Right cardiac atrium (tissue), 5 donors: ENCODE data around the gene PPM1L. TPM values are rescaled to one million over a fixed set of nuclear protein-coding genes. Genes with fewer than 3 reads are reported as not detected.
A peak's percentile ranks its signal among the peaks of the same experiment; 100 is the strongest.

ENCODE experiments used
- ATAC-seq, 2 donors: fragments of 200-7000 bp; cut with Tn5 transposase; one replicate each; pipeline versions ENCODE4 v1.8.0 to v1.9.1; 2020; ENCODE audit warnings: moderate library complexity in 2 of 2, mild to moderate bottlenecking in 1 of 2
- DNase-seq, 3 donors: peaks; one replicate each; pipeline ENCODE4 v3.0.0-alpha.2; 2020
- H3K27ac ChIP-seq: one replicate; pipeline ENCODE4 v1.5.1; 2013; ENCODE audit warnings: mild to moderate bottlenecking, low read length, control low read depth, moderate library complexity
- H3K27me3 ChIP-seq: one replicate; pipeline ENCODE4 v1.6.1; 2013; ENCODE audit not compliant: control insufficient read depth, insufficient read depth
- H3K4me1 ChIP-seq: one replicate; pipeline ENCODE4 v1.6.1; 2013; ENCODE audit warnings: low read length; ENCODE audit not compliant: control insufficient read depth, insufficient read depth
- H3K4me3 ChIP-seq: one replicate; pipeline ENCODE4 v1.5.1; 2013; ENCODE audit warnings: low read length, control low read depth
- H3K9me3 ChIP-seq: one replicate; pipeline ENCODE4 v1.6.1; 2013; ENCODE audit warnings: low read length; ENCODE audit not compliant: control insufficient read depth
- WGBS: extraction: QIAGEN DNeasy Blood & Tissue Kit; methylation state at CpG from one replicate; pipeline ENCODE4 v1.1.7; 2013; 5-methylcytosine and 5-hydroxymethylcytosine counted together
- intact Hi-C, 4 donors: fragments of 100-400 bp; cut with DNase I; formaldehyde crosslinking; loops; one replicate each; pipeline versions ENCODE4 v1.11.0 to v1.14.0; 2022 to 2023
- polyA plus RNA-seq: library from polyadenylated mRNA; stranded (reverse); fragments of 200-250 nt; gene quantifications from one replicate; pipeline ENCODE4 v1.2.3, GENCODE V29; 2013
- total RNA-seq, 4 donors: library from RNA; stranded (reverse); fragmentation: NEBNext Ultra II Directional; extraction: Animal tissue kit (Norgen Biotek cat#: 25700); gene quantifications; one replicate each; pipeline ENCODE4 v1.2.1, GENCODE V29; 2021
- donor health status: healthy with polysubstance abuse.
- donor health status: DM: no; HTN: yes; CAD: no.
- donor health status: DM: no; HTN: no; CAD: no.
- donor health status: DM: no; HTN: yes; CAD: no; lungs with severe emphysema.
- donor health status: DM: yes; HTN: yes; CAD: no.

The PPM1L gene
- total and polyA plus RNA-seq, 5 donors, result 6.1 to 31.7 (median 24.0) TPM

GRCh38 chr3:160826991-160827390, 71.0 kb downstream of the PPM1L start:
- Histone ChIP-seq H3K4me3 (no peak overlapping the region), H3K27me3 (no peaks in the 10 kb centered on the region), H3K4me1 (peaks cover 5% of the 10 kb centered on the region), H3K27ac (no peak overlapping the region), H3K9me3 (no peaks in the 10 kb centered on the region)
- intact Hi-C loops, result no loop called here
- no peak for DNase-seq
- 69% methylated on average over 2 of the region's 2 CpGs for WGBS
- no peak for ATAC-seq

GRCh38 chr3:160827516-160827915, 71.5 kb downstream of the PPM1L start:
- no peak overlapping the region for H3K4me3 ChIP-seq
- ATAC-seq, result no peak
- WGBS, result 61% methylated on average over 1 of the region's 1 CpG
- no peaks in the 10 kb centered on the region for H3K9me3 ChIP-seq
- no peak for DNase-seq
- H3K27me3 ChIP-seq, result no peaks in the 10 kb centered on the region
- H3K4me1 ChIP-seq, result peaks cover 5% of the 10 kb centered on the region
- intact Hi-C loops, result no loop called here
- H3K27ac ChIP-seq, result no peak overlapping the region

- H3K4me3 ChIP-seq, result no peak overlapping the region
- H3K4me1 ChIP-seq, result peaks cover 5% of the 10 kb centered on the region
- 89% methylated on average over 3 of the region's 3 CpGs for WGBS
- DNase-seq, result no peak
- no peak for ATAC-seq
- no peak overlapping the region for H3K27ac ChIP-seq
- H3K9me3 ChIP-seq, result no peaks in the 10 kb centered on the region
- H3K27me3 ChIP-seq, result no peaks in the 10 kb centered on the region
- intact Hi-C loops, result no loop called here
Measured at GRCh38 chr3:160828880-160829279, 72.8 kb downstream of the PPM1L start.

GRCh38 chr3:160829486-160830009, 73.5 kb downstream of the PPM1L start:
- no peak for DNase-seq
- H3K9me3 ChIP-seq, result no peaks in the 10 kb centered on the region
- H3K27me3 ChIP-seq, result no peaks in the 10 kb centered on the region
- WGBS, result 49% methylated on average over 3 of the region's 3 CpGs
- H3K4me3 ChIP-seq, result no peak overlapping the region
- no peak for ATAC-seq
- peaks cover 5% of the 10 kb centered on the region for H3K4me1 ChIP-seq
- no peak overlapping the region for H3K27ac ChIP-seq
- intact Hi-C loops, result no loop called here

- Histone ChIP-seq H3K4me3 (no peak overlapping the region), H3K27me3 (no peaks in the 10 kb centered on the region), H3K9me3 (no peaks in the 10 kb centered on the region), H3K27ac (no peak overlapping the region), H3K4me1 (peaks cover 5% of the 10 kb centered on the region)
- ATAC-seq (no peak), DNase-seq (no peak)
- intact Hi-C loops, result no loop called here
- 43% methylated on average over 1 of the region's 1 CpG for WGBS
Measured at GRCh38 chr3:160830796-160831195, 74.8 kb downstream of the PPM1L start.

- Histone ChIP-seq H3K27ac (no peak overlapping the region), H3K27me3 (no peaks in the 10 kb centered on the region), H3K4me3 (no peak overlapping the region), H3K9me3 (no peaks in the 10 kb centered on the region), H3K4me1 (peaks cover 4% of the 10 kb centered on the region)
- ATAC-seq (no peak), DNase-seq (no peak)
- intact Hi-C loops, result no loop called here
- WGBS, result 80% methylated on average over 3 of the region's 3 CpGs
Measured at GRCh38 chr3:160831401-160831800, 75.4 kb downstream of the PPM1L start.

GRCh38 chr3:160837394-160837980, 81.5 kb downstream of the PPM1L start:
- H3K27ac ChIP-seq, result no peak overlapping the region
- H3K27me3 ChIP-seq, result no peaks in the 10 kb centered on the region
- H3K9me3 ChIP-seq, result no peaks in the 10 kb centered on the region
- peaks cover 2% of the 10 kb centered on the region for H3K4me1 ChIP-seq
- peak in 1 of 2 donors; percentile 48 for ATAC-seq
- DNase-seq, result no peak
- 44% methylated on average over 3 of the region's 3 CpGs for WGBS
- intact Hi-C loops, result no loop called here
- H3K4me3 ChIP-seq, result no peak overlapping the region

- H3K9me3 ChIP-seq, result no peaks in the 10 kb centered on the region
- H3K27me3 ChIP-seq, result no peaks in the 10 kb centered on the region
- no peak overlapping the region for H3K27ac ChIP-seq
- peaks cover 2% of the 10 kb centered on the region for H3K4me1 ChIP-seq
- 54% methylated on average over 2 of the region's 2 CpGs for WGBS
- DNase-seq (no peak), ATAC-seq (no peak)
- intact Hi-C loops, result no loop called here
- no peak overlapping the region for H3K4me3 ChIP-seq
Measured at GRCh38 chr3:160840590-160840989, 84.6 kb downstream of the PPM1L start.

GRCh38 chr3:160841455-160841854, 85.4 kb downstream of the PPM1L start:
- no peak for ATAC-seq
- Histone ChIP-seq H3K4me1 (peaks cover 2% of the 10 kb centered on the region), H3K27ac (no peak overlapping the region), H3K27me3 (no peaks in the 10 kb centered on the region), H3K9me3 (no peaks in the 10 kb centered on the region), H3K4me3 (no peak overlapping the region)
- no peak for DNase-seq
- 74% methylated on average over 1 of the region's 1 CpG for WGBS
- intact Hi-C loops, result no loop called here

- peaks cover 2% of the 10 kb centered on the region for H3K4me1 ChIP-seq
- ATAC-seq (no peak), DNase-seq (no peak)
- H3K27ac ChIP-seq, result no peak overlapping the region
- WGBS, result 70% methylated on average over 3 of the region's 3 CpGs
- intact Hi-C loops, result no loop called here
- H3K27me3 ChIP-seq, result no peaks in the 10 kb centered on the region
- H3K4me3 ChIP-seq, result no peak overlapping the region
- no peaks in the 10 kb centered on the region for H3K9me3 ChIP-seq
Measured at GRCh38 chr3:160842021-160843005, 86.3 kb downstream of the PPM1L start.

GRCh38 chr3:160851629-160852210, 95.7 kb downstream of the PPM1L start:
- intact Hi-C loops, result no loop called here
- WGBS, result 73% methylated on average over 8 of the region's 8 CpGs

More at GRCh38 chr3:160851629-160852210, 95.7 kb downstream of the PPM1L start:
- Histone ChIP-seq H3K27me3 (no peaks in the 10 kb centered on the region), H3K4me1 (peaks cover 2% of the 10 kb centered on the region), H3K4me3 (no peak overlapping the region), H3K9me3 (no peaks in the 10 kb centered on the region), H3K27ac (no peak overlapping the region)
- no peak for ATAC-seq
- no peak for DNase-seq
